ENCODE measurements around the gene METRNL.
"Not testable (repeated sequence)": the region's sequence is repeated elsewhere in the genome, so short reads cannot be mapped to it uniquely, and the experiment has no call there.

Gene METRNL

DNA sequence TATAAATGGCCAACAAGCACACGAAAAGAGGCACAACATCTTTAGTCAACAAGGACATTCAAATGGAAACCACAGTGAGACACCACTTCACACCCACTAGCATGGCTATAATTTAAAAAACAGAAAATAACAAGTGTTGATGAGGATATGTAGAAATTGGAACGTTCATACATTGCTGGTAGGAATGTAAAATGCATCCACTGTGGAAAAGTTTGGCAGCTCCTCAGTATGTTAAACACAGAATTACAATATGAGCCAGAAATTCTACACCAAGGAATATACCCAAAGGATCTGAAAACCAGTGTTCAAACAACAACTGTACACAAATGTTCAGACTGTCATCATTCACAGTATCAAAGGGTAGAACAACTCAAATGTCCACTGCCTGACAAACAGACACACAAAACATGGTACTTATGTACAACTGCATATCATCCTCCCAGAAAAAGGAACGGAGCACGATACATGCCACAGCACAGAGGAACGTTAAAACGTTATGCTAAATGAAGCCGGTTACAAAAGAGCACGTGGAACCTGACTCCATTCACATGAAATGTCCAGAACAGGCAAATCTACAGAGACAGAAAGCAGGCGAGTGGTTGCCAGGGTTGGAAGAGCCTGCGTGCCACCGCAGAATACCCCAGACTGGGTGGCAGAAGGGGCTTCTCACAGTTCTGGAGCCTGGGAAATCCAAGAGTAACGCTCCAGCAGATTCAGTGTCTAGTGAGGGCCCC lies 32.8 kb upstream of the METRNL start:
- H3K27me3 Mint-ChIP-seq: no peaks in the 10 kb centered on the region
- peaks cover 42% of the 10 kb centered on the region for H3K36me3 Mint-ChIP-seq
- H3K4me3 Mint-ChIP-seq: no peak overlapping the region
- ATAC-seq: no peak
- no peak overlapping the region for H3K27ac Mint-ChIP-seq
- H3K9me3 Mint-ChIP-seq: peaks cover 13% of the 10 kb centered on the region
- peaks cover 30% of the 10 kb centered on the region for H3K4me1 Mint-ChIP-seq

DNA sequence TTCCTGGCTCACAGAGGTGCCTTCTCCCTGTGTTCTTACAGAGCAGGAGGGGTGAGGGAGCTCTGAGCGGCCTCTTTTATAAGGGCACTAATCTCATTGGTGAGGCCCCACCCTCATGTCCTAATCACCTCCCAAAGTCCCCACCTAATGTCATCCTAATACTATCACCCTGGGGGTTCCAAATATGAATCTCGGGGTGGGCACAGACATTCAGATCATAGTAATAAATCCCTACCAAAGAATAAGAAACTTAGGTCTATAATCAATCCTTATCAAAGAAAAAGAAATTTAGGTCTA lies 32.3 kb upstream of the METRNL start:
- Mint-ChIP-seq H3K27me3 (no peaks in the 10 kb centered on the region), H3K9me3 (peaks cover 11% of the 10 kb centered on the region), H3K36me3 (peaks cover 37% of the 10 kb centered on the region), H3K4me3 (no peak overlapping the region), H3K4me1 (peaks cover 34% of the 10 kb centered on the region), H3K27ac (no peak overlapping the region)
- ATAC-seq: no peak

DNA sequence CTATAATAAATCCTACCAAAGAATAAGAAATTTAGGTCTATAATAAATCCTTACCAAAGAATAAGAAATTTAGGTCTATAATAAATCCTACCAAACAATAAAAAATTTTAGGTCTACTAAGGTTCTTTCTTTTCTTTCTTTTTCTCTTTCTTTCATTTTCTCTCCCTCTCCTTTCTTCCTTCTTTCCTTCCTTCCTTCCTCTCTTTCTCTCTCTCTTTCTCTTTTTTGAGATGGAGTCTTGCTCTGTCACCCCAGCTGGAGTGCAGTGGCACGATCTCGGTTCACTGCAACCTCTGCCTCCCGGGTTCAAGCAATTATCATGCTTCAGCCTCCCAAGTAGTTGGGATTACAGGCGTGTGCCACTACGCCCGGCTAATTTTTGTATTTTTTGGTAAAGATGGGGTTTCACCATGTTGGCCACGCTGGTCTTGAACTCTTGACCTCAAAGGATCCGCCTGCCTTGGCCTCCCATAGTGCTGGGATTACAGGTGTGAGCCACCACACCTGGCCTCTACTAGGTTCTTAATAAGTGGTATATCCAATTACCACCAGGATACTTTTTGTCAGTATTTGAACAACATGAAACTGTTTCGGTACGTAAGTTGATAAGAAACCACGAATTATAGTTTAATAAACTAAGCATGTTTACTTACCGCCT lies 31.5 kb upstream of the METRNL start:
- ATAC-seq, H3K27me3 Mint-ChIP-seq, H3K9me3 Mint-ChIP-seq: not testable (repeated sequence)
- H3K4me3 Mint-ChIP-seq: peak overlapping the region; percentile 70
- peaks cover 35% of the 10 kb centered on the region for H3K4me1 Mint-ChIP-seq
- H3K27ac Mint-ChIP-seq: peak overlapping the region; percentile 75
- peaks cover 29% of the 10 kb centered on the region for H3K36me3 Mint-ChIP-seq

DNA sequence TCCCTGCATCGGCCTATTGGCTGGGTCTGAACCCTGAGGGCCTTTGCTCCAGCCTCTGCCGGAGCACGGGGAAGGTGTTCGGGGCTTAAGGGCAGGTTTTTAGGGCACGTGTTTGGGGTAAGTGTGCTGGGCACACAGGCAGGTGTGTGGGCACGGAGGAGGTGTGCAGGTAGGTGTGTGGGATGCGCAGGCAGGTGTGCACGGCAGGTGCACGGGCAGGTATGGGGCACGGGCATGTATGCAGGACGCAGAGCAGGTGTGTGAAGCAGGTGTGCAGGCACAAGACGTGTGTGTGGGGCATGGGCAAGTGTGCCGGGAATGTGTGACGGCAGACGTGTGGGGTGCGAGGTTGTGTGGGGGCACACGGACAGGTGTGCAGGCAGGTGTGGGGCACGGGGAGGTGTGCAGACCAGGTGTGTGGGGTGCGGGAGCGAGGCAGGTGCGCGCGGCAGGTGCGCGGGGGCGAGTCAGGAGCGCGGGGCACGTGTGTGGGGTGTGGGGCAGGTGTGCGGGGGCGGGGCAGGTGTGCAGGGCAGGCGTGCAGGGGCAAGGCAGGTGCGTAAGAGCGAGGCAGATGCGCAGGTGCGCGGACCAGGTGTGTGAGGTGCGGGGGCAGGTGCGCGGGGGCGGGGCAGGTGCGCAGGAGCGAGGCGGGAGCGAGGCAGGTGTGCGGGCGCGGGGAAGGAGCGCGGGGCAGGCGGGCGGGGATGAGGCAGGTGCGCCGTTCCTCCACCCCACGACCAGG lies 28.6 kb upstream of the METRNL start:
- Mint-ChIP-seq H3K4me1 (peaks cover 43% of the 10 kb centered on the region), H3K27ac (peak overlapping the region; percentile 71), H3K9me3 (peaks cover 3% of the 10 kb centered on the region), H3K27me3 (no peaks in the 10 kb centered on the region), H3K36me3 (peaks cover 16% of the 10 kb centered on the region), H3K4me3 (peak overlapping the region; percentile 83)
- ATAC-seq: peak; percentile 0

DNA sequence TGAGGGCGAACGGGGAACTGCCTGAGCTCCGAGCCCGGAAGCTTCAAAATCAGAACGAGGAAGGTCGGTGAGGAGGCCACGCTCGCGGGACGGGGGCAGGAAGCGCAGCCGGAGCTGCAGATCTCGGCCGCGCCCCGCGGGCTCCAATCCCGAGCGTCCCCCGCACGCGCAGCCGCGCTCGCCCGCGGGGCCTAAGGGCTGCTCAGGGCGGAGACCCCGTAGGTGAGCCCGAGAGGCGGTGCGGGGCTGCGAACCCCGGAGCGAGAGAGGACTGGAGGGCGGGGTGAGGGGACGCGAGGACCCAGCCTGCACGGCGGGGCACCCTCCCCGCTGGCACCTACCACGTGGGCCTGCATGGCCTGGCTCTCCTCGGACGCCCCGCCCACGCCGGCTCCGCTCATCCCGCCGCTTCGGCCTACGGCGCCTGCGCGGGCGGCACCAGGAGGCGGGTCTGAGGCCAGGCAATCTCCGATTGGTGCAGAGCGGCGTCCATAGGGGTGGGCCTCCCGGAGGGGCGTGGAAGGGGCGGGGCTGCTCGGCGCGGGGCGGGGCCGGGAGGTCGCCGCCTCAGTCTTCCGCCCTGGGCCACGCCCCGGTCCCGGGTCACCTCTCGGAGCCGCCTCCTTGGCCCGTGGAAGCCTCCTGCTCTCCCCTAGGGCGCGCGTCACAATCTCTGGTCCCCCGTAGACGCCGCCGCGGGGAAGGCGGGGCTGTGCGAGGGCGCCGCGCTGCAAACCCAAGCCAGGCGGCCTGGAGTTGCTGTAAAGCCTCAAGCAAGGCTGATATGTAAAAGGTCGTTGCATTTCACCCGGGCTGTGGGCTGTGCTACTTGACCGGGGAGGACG lies 27.8 kb upstream of the METRNL start:
- Mint-ChIP-seq H3K27me3 (no peaks in the 10 kb centered on the region), H3K27ac (peak overlapping the region; percentile 71), H3K4me1 (peaks cover 43% of the 10 kb centered on the region), H3K9me3 (peaks cover 3% of the 10 kb centered on the region), H3K36me3 (peaks cover 11% of the 10 kb centered on the region), H3K4me3 (peak overlapping the region; percentile 83)
- peak; percentile 96 for ATAC-seq

DNA sequence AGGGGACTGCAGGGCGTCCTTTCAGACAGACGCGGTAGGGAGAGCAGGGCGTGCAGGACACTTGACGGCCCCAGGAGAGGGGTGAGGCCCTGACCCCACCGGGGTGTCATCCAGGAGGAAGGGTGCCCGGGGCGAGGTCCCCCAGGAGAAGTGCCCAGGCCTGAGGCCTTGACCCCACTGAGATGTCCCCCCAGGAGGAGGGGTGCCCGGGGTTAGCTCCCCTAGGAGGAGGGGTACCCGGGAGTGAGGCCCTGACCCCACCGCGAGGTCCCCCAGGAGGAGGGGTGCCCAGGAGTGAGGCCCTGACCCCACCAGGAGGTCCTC lies 27.2 kb upstream of the METRNL start:
- Mint-ChIP-seq H3K9me3 (no peaks in the 10 kb centered on the region), H3K36me3 (peaks cover 6% of the 10 kb centered on the region), H3K4me3 (peak overlapping the region; percentile 83), H3K27me3 (no peaks in the 10 kb centered on the region), H3K4me1 (peaks cover 43% of the 10 kb centered on the region), H3K27ac (peak overlapping the region; percentile 71)
- peak; percentile 7 for ATAC-seq

DNA sequence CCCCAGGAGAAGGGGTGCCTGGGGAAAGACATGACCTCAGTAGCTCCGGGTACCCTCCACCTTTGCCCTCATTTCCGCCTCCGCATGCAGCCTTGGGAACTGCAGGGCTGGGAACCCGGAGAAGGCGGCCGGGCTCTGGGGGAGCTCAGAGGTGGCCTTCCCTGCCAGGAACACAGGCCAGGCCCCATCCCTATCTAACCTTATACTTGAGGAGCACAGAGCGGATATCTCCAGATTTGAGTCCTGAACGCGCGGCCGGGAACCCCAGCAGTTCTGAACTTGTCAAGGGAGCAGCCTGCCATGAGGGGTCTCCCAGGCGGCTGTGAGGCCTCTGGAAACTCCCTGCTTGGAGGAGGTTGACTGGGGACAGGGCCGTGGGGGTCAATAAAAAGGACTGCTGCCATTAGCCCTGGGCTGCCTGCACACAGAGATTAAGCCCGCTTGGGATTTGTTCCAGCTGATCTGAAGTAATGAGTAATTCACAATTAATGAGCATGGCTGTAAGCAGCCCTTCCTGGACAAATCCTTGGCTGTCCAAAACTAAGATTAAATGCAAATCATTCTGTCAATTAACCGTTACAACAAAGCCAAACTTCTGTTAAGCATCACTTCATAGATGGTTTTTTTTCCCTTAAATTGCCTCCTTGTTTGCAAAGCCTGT lies 26.3 kb upstream of the METRNL start:
- H3K9me3 Mint-ChIP-seq: no peaks in the 10 kb centered on the region
- ATAC-seq: no peak
- no peak overlapping the region for H3K4me3 Mint-ChIP-seq
- H3K36me3 Mint-ChIP-seq: peaks cover under 1% of the 10 kb centered on the region
- no peak overlapping the region for H3K27ac Mint-ChIP-seq
- H3K27me3 Mint-ChIP-seq: peaks cover 2% of the 10 kb centered on the region
- H3K4me1 Mint-ChIP-seq: peaks cover 38% of the 10 kb centered on the region

DNA sequence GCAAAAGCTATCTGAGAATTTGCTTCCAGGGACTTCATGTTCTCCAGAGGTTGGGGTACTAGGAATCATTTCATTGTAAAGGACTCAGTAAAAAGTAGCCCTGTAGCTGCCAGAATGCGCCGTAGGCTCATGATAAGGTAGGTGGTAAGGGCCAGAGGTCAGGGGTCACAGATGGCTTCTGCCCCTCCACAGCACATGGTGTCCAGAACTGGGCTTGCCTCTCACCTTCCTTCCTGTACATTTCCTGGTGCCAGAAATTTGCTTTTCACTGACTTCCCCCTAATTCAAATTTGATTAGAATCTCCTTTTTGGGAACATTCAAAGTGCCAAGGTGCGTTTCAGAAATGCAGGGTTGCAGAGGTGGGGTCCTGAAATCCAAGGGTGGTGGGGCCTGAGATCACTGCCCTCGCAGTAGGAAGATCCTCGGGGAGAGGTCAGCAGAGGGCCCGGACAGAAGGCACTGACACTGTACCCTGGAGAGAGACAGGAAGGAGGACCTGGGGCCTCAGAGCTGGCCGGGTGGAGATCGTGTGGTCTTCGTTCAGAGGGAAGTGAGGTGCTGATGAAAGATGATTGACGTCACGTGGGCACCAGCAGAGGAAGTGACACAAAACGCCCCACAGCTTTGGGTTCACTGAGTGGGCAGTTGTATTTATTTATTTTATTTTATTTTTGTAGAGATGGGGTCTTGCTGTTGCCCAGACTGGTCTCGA lies 25.5 kb upstream of the METRNL start:
- H3K4me3 Mint-ChIP-seq: no peak overlapping the region
- no peak for ATAC-seq
- peaks cover 9% of the 10 kb centered on the region for H3K27me3 Mint-ChIP-seq
- H3K27ac Mint-ChIP-seq: peak overlapping the region; percentile 36
- H3K36me3 Mint-ChIP-seq: no peaks in the 10 kb centered on the region
- peaks cover 31% of the 10 kb centered on the region for H3K4me1 Mint-ChIP-seq
- H3K9me3 Mint-ChIP-seq: no peaks in the 10 kb centered on the region

DNA sequence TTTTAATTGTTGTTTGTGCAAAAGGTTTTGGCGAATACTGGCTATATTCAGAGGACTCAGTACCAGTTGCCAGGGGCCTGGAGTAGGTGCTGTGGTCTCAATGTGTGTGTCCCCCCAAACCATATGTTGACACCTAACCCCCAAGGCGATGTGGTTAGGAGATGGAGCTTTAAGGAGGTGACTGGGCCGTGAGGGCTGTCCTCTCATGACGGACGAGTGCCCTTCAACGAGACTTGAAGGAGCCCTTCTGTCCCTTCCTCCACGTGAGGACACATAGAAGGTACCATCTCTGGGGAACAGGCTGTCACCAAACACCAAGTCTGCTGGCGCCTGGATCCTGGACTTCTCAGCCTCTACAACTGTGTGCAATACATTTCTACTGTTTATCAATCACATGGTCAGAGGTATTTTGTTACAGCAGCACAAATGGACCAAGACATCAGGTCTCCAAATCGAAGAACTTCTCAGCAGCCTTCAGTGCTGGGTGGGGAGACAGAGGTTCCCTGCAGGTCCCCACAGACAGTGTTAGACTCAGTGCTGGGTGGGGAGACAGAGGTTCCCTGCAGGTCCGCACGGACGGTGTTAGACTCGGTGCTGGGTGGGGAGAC lies 24.8 kb upstream of the METRNL start:
- Mint-ChIP-seq H3K4me1 (peaks cover 23% of the 10 kb centered on the region), H3K4me3 (no peak overlapping the region), H3K9me3 (no peaks in the 10 kb centered on the region), H3K27me3 (peaks cover 17% of the 10 kb centered on the region), H3K36me3 (no peaks in the 10 kb centered on the region), H3K27ac (no peak overlapping the region)
- ATAC-seq: no peak

DNA sequence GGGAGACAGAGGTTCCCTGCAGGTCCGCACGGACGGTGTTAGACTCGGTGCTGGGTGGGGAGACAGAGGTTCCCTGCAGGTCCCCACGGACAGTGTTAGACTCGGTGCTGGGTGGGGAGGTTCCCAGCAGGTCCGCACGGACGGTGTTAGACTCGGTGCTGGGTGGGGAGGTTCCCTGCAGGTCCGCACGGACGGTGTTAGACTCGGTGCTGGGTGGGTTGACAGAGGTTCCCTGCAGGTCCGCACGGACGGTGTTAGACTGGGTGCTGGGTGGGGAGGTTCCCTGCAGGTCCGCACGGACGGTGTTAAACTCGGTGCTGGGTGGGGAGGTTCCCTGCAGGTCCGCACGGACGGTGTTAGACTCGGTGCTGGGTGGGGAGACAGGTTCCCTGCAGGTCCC lies 24.2 kb upstream of the METRNL start:
- not testable (repeated sequence) for H3K9me3 Mint-ChIP-seq, H3K4me3 Mint-ChIP-seq, ATAC-seq, H3K27ac Mint-ChIP-seq, H3K36me3 Mint-ChIP-seq
- peaks cover 23% of the 10 kb centered on the region for H3K4me1 Mint-ChIP-seq
- peaks cover 22% of the 10 kb centered on the region for H3K27me3 Mint-ChIP-seq

DNA sequence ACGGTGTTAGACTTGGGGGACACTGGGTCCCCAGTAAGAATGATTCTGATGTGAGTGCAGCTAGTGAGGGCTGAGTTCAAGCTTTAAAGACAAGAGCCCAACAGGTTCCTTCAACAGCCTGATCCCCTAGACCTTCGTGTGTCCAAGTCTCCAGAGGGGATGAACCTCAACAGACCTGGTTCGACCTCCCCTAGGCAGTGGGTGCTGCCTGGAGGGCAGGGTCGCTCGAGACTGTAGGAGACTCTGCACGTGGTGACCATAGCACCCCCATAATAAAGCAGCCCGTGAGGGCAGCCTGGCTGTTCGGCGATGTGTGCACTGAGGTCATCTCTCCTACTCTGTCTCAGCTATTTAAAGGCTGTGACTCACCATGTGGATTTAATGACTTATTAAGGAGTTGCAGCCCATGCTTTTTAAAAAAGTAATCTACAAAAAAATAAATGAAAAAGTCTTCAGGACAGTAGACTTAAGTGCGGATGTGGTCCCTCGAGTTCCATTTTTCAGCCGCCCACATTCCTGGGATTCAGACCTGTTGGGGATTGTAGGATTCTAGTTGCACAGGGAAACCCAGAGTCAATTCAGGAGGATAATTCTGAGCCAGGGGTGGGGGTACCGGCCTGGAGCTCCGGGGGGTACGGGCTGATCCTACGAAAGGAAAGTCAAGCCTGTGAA lies 23.4 kb upstream of the METRNL start:
- Mint-ChIP-seq H3K27ac (no peak overlapping the region), H3K9me3 (no peaks in the 10 kb centered on the region), H3K27me3 (peaks cover 30% of the 10 kb centered on the region), H3K4me3 (no peak overlapping the region), H3K4me1 (peaks cover 14% of the 10 kb centered on the region), H3K36me3 (no peaks in the 10 kb centered on the region)
- ATAC-seq: no peak

DNA sequence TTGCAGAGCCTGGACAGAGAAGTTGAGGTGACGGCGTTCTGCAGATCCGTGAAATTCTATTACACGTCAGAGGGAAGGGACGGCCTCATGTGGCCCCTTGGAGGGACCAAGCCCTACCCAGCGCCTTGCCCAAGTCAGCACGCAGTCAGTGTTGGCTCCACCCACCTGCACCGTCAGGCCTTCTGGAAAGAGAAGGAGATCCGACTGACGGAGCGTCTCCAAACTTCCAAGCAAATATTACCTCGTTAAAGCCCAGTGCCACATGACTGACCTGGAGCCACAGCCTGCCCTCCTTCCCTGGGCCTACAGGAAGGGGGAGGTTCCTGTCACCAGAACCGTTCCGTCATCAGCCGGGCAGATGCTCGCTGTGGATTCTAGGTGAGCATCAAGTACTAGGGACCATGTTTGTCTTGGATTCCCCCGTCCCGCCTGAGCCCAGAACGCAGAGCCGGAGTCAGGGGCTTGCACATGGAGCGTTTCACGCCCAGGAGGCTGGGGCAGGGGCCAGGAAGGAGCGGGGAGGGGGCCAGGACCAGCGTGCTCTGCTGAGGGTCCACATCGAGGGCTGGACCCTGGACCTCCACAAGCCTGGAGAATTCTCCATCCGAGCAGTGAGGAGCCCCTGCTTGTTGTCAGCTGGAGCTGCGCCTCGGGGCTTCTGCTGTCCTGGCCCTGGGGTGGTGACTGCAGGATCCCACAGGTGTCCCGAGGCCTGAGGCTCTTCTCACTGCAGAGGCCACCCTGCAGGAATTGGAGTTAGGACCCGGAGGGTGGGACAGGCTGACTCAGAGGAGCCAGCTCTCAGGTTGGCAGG lies 22.6 kb upstream of the METRNL start:
- no peaks in the 10 kb centered on the region for H3K9me3 Mint-ChIP-seq
- H3K4me1 Mint-ChIP-seq: peaks cover 13% of the 10 kb centered on the region
- no peak for ATAC-seq
- no peak overlapping the region for H3K4me3 Mint-ChIP-seq
- no peak overlapping the region for H3K27ac Mint-ChIP-seq
- peaks cover 30% of the 10 kb centered on the region for H3K27me3 Mint-ChIP-seq
- no peaks in the 10 kb centered on the region for H3K36me3 Mint-ChIP-seq

DNA sequence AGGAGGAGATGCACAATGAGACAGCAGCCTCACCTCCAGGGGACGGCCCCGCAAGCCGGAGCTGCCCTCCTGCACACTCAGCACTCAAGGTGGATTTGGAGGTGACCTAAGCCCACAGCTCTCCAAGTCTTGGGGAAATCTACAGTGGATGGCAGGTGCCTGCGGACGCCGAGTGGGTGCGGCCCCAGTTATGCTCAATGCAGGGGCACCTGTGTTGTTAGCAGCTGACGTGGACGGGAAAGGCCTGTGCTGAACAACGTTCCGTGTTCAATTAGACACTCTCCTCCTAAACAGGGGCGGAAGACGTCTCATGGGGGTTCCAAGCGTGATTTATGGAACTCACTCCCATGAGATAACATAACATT lies 22.0 kb upstream of the METRNL start:
- Mint-ChIP-seq H3K36me3 (no peaks in the 10 kb centered on the region), H3K4me1 (peaks cover 8% of the 10 kb centered on the region), H3K9me3 (no peaks in the 10 kb centered on the region), H3K27ac (no peak overlapping the region), H3K4me3 (no peak overlapping the region), H3K27me3 (peaks cover 30% of the 10 kb centered on the region)
- no peak for ATAC-seq

Measured in stimulated activated memory B cell treated with anti-CD40 and anti-IgM and Interleukin-4, amounts not matched to agents 10 μg/mL and 1 μg/mL and 100 μg/mL, for 72 hours (primary cell).